HuH-7 (cell line): ENCODE data around the gene PRKN.

Source experiments
- DNase-seq: peaks from one replicate; pipeline ENCODE4 v3.0.0; 2011; ENCODE audit warnings: low spot score

PRKN gene

DNA sequence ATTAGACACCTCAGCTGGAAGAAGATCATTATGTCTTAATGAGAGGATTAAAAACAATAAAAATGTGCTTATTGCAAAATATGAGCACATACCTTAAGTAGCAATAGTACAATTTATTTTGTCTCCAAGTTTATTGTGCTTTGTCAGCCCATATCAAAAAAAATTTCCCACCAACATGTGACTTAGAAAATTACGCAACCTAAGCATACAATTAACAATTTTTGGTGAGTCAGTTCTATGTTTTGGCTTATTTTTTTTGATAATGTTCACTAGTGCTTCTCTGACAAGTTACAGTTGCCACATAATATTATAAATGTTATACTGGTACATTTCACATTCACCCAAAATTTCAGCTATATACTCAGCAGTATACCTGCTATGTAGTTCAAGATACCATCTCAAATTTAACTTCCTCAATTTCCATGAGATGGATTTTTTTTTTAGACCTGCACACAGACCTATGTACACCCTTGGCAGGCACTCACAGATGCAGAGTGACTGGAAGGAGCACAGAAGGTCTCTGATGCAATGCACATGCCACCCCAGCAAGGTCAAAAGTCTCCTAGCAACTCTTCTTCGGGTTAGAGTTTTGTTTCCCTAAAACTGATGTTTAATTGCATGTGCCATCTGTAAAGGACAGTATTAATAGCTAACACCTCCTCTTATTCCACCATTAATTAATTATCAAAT lies 112.4 kb downstream of the PRKN start:
- no peak for DNase-seq

DNA sequence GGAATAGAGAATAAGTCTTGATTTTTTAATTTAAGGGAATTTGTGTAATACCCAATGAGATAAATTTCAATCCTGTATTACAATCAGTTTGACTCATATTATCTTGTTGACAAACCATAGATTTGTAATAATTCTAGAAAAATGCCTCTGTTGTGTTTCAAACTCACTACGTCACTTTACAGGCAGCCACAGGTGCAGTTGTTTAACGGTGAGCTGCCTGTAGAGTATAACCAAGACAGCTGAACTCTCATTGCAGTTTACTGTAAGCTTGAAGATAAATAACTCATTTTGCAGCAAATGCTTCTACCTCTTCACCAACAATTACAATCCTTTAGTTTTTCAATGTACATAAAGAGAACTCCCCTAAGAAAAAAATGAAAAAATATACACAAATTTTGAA lies 114.3 kb downstream of the PRKN start:
- no peak for DNase-seq

DNA sequence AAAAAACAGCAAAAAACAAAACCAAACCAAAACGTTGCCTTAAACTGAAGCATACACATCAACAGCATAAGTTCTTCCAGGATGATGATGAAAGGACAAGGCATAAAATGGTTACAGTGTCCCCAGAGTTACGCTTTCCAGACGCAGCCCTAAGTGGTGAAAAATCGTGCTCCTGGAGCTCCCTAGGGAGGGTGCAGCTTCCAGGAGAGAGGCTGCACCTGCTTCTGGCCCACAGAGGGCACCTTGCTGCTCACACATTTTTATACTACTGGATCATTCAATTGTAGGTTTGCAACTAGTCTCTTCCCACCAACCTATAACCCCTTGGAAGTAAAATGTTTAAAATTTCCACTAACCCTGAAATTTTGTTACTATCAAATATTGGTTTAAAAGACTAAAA lies 115.0 kb downstream of the PRKN start:
- DNase-seq: no peak

DNA sequence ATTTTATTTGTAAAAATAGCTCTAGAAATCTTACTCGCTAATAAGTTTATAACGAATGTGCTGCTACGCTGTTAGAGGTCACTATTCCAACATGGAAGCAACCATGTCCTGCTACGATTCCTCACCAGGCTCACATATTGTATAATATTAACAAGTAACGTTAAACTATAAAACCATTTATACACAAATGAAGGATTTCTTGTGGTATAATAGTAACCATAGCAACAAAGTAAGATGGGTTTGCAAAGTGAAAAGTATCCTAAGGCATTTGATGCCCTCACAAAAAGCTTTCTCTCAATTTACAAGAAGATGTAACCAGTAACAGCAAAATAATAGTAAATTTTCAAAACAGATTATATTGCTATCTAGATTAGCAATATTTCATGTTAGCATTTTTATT lies 117.2 kb downstream of the PRKN start:
- no peak for DNase-seq

DNA sequence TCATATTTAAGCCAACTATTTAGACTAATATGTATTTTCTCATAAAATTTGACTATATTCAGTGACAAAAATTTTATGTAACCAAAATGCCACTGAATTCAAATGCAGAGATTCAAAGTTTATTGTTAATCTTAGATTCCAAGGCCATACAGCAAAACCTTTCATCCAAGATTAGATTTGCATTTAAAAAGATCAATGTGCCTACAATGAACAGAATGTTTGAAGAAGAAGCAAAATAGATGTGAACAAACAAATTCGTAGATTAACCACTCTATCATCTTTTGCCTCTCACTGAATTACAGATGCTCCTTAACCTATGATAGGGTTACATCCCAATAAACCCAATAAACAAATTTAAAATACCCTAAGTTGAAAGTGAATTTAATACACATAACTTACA lies 121.7 kb downstream of the PRKN start:
- no peak for DNase-seq

DNA sequence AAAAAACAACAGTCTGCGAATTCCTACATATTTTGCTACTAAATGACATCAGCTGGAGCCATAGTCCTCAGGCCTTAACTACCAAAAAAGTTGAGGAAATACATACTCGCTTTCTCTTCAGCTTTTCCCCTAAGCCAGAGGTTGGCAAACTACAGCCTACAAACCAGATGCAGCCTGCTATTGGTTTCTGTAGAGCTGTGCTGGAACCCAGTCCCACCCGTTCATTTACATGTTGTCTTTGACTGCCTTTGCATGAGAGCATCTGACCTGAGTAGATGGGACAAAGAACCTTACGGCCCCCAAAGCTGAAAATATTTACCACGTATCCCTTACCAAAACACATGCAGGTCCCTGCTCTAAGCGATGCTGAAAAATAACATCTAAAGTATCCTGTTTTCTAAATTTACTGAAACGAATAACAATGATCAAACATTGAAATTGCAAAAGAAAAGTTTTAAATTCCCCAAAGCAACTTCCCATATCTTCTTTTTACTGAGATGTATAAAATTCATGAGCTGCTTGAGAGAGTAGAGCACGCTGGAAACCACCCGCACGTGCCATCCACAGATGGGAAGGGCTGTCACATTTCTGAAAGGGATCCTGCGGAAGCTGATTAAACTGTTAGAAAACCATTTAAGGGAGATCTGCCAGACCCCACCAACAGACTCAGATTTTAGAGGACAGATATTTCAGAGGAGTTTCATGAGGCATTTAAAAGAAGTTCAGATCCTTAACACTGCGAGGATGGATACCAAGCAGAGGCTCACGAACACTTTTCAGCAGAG lies 124.1 kb downstream of the PRKN start:
- DNase-seq: no peak

DNA sequence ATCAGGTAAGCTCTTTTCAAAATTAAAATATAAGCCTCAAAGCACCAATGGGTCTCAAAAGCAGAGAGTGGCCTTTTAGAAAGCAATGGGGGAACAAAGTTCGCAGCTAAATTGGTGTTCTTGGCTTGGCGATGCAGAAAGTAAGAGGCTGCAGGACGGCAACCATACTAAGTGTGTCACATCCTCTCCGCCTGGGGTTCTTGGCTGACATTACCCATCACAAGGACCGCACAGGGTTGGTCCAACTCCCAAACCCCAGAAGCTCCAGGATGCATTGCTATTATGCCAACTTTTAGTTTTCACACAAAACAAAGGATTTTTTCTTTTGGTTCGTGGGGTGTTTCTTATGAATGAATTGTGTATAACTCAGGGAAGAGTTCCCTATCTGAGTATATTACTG lies 124.8 kb downstream of the PRKN start:
- DNase-seq: no peak

DNA sequence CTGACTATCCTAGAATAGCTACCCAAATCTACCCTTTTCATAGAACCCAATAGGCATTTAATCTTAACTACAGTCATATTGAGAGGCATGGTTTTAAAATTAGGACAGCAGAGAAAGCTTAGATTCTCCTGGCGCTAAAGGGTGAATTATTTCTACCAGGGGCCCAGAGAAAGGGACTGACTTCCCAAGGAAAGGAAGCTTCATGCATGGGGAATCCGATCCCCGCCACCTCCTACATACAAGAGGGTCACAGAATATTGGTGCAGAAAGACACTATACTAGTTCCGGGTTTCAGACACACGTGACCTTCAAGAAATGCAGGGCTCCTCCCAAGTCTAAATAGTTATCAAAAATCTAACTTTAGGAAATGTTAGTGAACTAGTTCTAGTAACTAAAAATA lies 130.9 kb downstream of the PRKN start:
- DNase-seq: no peak

DNA sequence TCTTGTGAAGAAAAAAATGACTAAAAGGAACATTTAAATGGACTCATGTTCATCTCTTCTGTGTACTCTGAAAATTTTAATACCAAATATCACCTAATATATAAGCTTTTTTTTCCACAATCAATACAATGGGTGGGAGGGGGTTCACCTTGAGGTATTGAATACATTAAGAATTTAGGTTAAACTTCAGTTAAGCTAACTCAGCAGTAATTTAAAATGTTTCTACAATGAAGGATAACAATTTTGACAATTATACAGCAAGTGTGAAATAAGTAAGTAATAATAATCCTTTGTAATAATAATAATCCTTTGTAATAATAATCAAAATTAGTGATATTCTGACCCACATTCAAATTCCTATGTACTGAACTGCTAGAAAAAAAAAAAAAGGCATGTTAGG lies 136.0 kb downstream of the PRKN start:
- DNase-seq: no peak

DNA sequence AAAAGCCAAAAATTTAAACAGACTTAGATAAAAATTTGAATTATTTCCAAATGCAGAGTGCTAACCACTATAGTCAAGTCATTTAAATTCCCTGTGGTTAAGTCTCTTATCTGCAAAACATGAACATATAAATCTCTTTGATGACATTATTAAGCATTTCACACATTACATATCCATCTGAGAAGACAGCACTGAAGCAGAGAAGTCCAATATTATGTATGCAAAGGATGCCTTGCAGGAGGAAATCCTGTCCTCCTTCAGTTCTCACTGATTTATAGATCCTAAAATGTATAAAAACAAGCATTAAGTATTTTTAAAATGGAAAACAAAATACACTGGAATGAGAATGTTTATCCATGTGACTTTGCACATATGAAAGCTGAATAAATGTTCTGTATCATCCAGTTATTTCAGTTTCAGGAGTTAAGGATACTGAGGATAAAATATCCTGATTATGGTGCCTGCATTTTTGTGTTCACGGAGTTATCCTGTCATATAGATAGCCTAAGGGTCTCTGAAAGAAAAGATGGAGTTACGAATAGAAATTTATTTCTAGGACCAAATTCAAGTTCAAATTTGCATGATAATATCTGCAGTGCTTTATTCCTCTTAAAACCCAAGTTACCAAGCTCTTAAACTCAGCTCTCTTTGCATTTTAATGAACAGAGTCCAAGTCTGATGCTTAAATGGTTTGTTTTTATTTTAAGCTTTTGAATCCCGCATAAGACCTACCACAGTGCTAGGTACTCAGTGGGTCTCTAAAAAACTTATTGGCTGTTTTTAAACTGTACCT lies 145.4 kb downstream of the PRKN start:
- DNase-seq: no peak

DNA sequence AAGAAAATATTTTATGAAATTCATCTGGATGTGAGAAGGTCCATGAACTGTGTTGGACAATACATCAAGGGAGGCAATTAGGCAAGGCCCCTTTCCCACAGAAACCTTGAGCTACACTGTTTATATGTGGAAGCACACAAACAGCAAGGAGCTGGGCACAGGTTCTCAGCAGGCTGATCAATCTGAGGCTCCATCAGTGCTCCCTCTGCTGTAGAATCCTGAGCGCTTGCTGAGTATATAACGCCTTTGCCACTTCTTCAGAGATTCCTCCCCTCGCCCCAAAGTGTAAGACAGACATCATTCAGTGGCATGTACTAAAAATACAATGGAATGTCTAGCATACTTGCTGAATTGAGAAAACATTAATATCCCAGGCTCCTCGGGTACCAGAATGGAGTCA lies 146.9 kb downstream of the PRKN start:
- no peak for DNase-seq

DNA sequence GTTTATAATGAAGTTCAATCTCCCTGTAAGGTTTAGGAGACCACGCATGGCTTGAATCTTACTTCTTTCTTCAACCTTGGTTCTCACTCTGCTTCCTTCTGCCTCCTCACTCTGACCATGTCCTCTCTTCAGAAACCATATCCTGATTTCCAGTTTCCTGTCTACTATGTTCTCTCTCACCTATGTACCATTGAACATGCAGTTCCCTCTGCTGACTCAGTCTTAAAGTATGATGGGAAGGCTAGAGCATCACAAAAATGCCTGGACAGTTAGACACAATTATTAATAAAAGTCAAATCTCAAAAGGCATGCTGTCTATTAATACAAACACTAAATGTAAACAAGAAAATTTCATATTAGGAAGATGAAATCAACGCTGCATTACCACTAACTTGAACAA lies 151.6 kb downstream of the PRKN start:
- DNase-seq: no peak

DNA sequence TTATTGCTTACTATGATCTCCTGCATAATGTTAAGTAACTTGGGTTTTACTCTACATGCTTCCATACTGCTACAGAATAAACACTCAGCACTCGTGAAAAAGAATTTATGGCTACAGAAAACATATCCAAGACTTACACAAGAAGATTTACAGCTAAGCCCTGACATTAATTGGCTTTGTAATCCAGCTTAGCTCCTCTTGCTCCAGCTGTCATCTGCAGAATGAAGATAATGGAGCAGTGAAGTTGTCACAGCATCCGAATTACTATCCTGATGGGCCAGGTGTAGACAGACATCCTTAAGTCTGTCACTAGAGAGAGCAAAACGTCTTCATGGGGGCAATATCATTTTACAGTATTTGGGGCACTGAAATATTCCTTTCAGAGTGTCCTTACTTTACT lies 155.3 kb downstream of the PRKN start:
- no peak for DNase-seq

DNA sequence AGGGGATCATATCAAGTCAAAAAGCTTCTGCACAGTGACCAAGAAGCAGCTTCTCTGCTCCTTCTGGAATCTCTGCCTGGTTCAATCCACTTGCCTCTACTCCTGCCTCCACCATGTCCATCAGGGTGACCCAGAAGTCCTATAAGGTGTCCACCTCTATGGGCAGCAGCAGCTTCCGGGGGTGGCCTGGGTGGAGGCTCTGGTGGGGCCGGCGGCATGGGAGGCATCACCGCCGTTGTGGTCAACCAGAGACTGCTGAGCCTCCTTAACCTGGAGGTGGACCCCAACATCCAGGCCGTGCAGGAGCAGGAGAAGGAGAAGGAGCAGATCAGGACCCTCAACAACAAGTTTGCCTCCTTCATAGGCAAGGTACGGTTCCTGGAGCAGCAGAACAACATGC lies 159.3 kb downstream of the PRKN start:
- no peak for DNase-seq

DNA sequence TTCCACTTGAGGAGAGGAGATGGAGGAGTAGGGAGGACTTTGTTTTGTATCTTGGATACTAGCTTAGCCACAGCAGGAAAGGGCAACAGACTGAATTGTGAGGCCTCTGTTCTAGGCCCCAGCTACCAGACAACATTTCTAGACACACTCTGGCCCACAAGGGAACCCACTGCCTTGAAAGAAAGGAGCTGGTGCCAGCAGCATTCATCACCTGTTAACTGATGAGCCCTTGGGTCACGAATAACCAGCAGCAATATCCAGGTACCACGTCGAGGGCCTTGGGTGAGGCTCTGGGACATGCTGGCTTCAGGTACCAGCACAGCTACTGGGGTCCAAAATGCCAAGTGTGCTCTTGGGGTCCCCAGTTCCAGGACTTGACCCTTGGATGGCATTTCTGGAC lies 165.5 kb downstream of the PRKN start:
- DNase-seq: no peak

DNA sequence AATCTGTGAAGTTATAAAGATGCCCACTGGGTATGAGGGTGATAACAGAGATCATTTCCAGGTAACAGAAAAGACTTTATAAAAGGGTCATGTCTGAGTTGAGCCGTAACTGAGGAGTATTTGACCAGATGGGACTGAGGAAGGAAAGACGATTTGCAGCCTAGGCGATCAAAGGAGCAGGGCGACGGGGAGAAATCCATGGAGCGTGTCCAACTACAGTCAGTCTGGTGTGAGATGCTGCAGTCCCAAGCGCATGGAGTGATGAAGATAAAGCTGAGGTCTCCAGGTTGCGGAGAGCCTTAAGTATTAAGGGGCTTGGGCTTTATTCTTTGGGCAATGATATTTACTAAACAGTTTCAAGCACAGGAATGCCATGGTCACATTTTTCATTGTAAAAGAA lies 166.7 kb downstream of the PRKN start:
- DNase-seq: no peak

DNA sequence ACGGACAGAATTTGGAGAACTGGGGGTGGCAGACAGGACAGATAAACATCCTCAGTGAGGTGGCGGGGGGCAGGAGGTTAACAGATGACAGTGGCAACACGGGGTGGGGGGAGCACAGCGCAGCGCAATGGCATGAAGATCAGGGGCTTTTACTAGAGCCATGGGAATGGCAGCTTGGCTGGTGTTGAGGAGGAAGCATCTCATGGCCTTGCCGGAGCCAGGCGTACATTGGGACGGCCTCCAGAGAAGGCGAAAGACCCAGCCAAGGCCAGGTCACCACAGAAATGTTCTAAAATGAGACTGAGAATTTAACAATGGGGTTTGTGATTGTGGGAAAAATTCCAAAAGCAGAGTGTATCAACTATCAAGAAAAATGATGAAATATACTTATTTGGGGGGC lies 173.0 kb downstream of the PRKN start:
- no peak for DNase-seq

DNA sequence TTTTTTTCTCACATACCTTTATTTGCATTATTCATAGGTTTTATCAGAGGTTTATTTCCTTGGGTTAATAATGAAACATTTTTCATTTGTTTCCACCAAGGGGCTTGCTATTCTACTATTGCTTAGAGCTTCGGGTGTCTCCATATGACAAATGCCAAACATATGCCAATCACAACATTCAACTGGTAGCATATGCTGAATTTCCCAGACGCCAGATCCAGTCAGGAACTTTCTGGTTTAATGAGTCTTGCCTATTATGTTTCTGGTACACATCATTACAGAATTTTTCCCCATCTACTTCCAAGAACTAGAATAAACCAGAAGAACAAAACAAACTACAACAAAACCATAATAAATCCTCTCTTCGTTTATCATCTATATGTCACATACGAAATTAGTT lies 180.7 kb downstream of the PRKN start:
- DNase-seq: no peak

DNA sequence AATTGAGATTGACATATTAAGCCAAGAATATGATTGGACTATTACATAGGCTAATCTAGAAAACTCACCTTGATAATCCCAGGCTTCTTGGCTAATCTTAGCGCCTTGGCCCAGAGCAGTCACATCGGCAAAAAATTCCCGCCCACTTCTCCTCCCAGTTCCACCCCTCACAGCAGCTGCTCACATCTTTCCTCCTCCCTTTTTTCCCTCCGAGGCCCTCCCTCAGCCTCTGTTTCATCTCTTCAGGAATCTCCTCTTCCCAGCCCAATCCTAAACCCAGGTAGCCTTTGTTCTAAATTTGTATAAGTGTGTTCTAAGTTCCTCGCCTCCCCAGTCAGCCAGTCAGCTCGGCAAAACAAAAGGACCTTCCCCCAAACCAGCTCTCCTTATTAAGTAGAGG lies 184.3 kb downstream of the PRKN start:
- no peak for DNase-seq

DNA sequence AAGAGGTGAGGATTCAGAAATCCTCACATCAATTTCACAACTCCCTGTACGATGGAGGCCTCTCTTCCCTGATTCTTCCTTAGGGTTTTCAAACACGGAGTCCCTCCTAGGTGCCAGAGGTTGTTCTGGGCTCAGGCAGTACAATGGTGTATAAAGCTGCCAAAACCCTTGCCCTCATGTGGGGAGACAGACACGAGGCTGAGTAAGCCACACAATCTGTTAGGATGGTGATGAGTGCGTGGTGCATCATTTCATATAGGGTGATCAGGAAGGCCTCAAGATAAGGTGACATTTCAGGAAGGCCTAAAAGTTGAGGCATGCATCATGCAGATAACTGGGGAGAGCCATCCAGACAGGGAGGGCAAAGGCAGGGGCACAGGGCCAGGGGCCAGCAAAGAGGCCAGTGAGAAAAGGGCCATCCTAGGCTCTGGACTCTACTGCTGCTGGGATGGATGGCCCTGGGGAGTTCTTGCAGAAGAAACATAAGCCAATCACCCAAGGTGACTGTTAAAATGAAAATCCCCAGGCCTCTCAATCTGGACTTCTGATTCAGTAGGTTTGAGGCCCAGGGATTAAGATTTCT lies 186.5 kb downstream of the PRKN start:
- DNase-seq: no peak

DNA sequence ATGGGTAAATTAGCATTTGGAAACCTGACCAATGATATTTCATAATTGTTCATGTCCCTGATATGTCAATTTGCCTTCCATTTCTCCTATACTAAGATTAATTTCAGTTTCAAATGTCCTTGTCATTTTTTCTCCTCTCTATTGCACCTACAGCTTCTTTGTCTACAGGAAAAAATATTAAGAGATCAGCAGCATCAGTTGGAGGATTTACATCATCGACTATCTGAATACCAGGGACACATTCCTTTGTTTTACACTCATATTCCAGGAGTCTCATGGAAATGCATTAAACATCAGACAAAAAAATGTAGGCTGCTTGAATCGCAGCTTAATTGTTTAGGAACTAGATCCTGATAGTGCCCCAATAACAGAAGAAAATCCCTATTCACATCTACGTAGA lies 188.2 kb downstream of the PRKN start:
- no peak for DNase-seq

DNA sequence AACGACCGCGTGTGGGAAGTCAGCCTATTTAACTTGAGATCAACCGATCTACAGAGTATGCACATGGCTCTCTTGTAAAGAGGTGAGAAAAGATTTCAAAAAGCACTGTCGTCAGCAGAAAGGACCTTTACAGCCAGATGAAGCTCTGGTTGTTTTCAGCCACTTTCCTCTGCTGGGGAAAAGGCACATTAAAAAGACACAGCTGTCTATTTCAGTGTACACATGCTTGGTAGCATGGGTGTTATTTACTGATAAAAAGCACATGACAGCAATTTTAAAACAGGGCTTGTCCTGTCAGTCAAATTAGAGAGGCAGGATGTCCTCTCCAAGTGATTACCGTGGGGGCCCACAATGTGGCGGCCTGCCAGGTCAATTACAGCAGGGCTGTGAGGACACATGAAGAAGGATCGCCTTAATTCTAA lies 188.9 kb downstream of the PRKN start:
- no peak for DNase-seq

DNA sequence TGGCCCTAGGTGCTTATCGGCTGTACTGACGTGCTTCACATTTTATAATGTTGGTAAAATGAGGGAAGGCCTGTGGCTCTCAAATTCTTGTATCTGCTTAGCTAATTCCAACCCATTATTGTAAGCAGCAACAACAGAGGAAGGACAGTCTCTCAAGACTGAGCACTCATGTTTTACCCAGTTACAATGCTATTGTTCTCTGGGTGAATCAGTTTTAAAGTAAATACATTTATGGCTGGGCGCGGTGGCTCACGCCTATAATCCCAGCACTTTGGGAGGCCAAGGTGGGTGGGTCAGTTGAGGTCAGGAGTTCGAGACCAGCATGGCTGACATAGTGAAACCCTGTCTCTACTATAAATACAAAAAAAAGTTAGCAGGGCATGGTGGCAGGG lies 194.6 kb downstream of the PRKN start:
- no peak for DNase-seq
